Osteocyte (in vitro differentiated cells): ENCODE measurements around the gene IQSEC1. TPM values are rescaled to one million over a fixed set of nuclear protein-coding genes. Genes with fewer than 3 reads are reported as not detected.

Experiments used
- DNase-seq: peaks from one replicate; pipeline ENCODE4 v3.0.0; 2021; ENCODE audit warnings: mixed read lengths; ENCODE audit not compliant: unreplicated experiment; ENCODE audit errors: extremely low spot score
- H3K27ac Mint-ChIP-seq: one replicate; pipeline ENCODE4 v1.8.0; 2021; ENCODE audit warnings: mild to moderate bottlenecking, mixed read lengths; ENCODE audit not compliant: unreplicated experiment
- H3K27me3 Mint-ChIP-seq: one replicate; pipeline ENCODE4 v1.8.0; 2021; ENCODE audit warnings: mixed read lengths; ENCODE audit not compliant: unreplicated experiment
- H3K36me3 Mint-ChIP-seq: one replicate; pipeline ENCODE4 v1.8.0; 2021; ENCODE audit warnings: mixed read lengths; ENCODE audit not compliant: unreplicated experiment
- H3K4me1 Mint-ChIP-seq: one replicate; pipeline ENCODE4 v1.8.0; 2021; ENCODE audit warnings: mixed read lengths; ENCODE audit not compliant: unreplicated experiment
- H3K4me3 Mint-ChIP-seq: one replicate; pipeline ENCODE4 v1.8.0; 2021; ENCODE audit warnings: mild to moderate bottlenecking, moderate library complexity, mixed read lengths; ENCODE audit not compliant: unreplicated experiment
- H3K9me3 Mint-ChIP-seq: one replicate; pipeline ENCODE4 v1.8.0; 2021; ENCODE audit warnings: mixed read lengths; ENCODE audit not compliant: unreplicated experiment
- total RNA-seq: library from RNA; stranded (reverse); gene quantifications from 2 replicates; pipeline ENCODE4 v1.2.1, GENCODE V29; 2021
- TF ChIP-seq, protein P1 (sequence below): fragments of 200-600 bp; sonication (generic); IDR thresholded peaks from 2 replicates; pipeline ENCODE4 v1.5.0; 2021; ENCODE audit warnings: antibody characterized with exemption, mild to moderate bottlenecking, moderate library complexity

The IQSEC1 gene
- total RNA-seq, 1 donor from 2014 or later: 37.9 TPM

GRCh38 chr3:13106308-13107001 is 33.2 kb upstream of the IQSEC1 start:
- DNase-seq: no peak
- Mint-ChIP-seq H3K27ac (no peak overlapping the region), H3K27me3 (peaks cover 8% of the 10 kb centered on the region), H3K9me3 (no peaks in the 10 kb centered on the region), H3K4me3 (no peak overlapping the region), H3K36me3 (no peaks in the 10 kb centered on the region), H3K4me1 (peaks cover 3% of the 10 kb centered on the region)
- TF ChIP-seq, protein P1, sequence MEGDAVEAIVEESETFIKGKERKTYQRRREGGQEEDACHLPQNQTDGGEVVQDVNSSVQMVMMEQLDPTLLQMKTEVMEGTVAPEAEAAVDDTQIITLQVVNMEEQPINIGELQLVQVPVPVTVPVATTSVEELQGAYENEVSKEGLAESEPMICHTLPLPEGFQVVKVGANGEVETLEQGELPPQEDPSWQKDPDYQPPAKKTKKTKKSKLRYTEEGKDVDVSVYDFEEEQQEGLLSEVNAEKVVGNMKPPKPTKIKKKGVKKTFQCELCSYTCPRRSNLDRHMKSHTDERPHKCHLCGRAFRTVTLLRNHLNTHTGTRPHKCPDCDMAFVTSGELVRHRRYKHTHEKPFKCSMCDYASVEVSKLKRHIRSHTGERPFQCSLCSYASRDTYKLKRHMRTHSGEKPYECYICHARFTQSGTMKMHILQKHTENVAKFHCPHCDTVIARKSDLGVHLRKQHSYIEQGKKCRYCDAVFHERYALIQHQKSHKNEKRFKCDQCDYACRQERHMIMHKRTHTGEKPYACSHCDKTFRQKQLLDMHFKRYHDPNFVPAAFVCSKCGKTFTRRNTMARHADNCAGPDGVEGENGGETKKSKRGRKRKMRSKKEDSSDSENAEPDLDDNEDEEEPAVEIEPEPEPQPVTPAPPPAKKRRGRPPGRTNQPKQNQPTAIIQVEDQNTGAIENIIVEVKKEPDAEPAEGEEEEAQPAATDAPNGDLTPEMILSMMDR: no peak

DNA sequence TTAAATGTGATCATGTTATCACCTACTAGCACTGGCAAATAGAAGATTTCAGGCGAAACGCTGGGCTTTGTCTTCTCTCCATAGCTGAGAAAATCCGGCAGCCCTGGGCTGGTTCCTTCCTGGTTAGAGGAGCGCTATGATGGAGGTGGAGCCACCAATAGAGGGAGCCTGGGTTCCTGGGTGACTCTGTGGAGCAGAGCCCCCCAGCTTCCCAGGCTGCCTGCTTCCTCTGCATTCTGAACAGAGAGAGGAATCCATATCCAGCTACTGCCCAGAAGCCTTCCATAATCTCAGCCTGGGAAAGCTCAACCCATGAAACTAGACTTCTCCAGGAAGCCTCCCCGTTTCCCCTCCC is 32.6 kb upstream of the IQSEC1 start:
- DNase-seq: no peak
- H3K4me1 Mint-ChIP-seq: peaks cover 3% of the 10 kb centered on the region
- no peak overlapping the region for H3K27ac Mint-ChIP-seq

DNA sequence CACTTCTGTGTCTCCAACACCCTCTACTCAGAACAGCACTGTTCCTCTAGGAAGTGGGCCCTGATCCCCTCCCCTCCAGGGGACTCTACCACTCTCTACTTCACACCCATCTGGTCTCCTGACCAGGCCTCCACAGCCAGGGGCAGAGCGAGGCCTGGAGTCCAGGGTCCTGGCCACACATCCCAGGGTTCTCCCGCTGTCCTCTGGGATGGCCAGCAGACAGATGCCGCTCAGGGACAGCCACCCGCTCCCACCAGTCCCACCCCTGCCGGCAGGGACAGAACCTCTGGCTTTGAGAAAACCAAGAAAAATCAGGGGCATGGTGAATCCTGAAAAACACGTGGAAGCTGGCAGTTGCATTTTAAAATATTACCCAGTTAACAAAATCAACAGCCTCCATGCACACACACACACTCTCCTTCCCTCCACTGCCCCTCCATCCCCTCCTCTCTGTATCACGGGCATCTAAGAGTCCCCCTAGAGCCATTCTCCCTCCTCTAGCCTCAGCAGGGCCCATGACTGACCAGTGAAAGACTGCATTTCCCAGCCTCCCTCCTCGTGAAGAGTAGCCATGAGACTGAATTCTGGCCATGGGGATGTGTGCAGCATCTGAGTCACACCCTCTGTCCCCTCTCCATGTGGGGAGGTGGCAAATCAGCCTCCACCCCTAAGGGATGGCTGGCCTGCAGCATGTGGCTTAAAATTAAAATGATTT is 32.1 kb upstream of the IQSEC1 start:
- TF ChIP-seq, protein P1: no peak
- H3K9me3 Mint-ChIP-seq: no peaks in the 10 kb centered on the region
- no peaks in the 10 kb centered on the region for H3K4me1 Mint-ChIP-seq
- peaks cover 10% of the 10 kb centered on the region for H3K27me3 Mint-ChIP-seq
- no peaks in the 10 kb centered on the region for H3K36me3 Mint-ChIP-seq
- DNase-seq: no peak
- no peak overlapping the region for H3K27ac Mint-ChIP-seq
- no peak overlapping the region for H3K4me3 Mint-ChIP-seq

More for the DNA sequence above, 32.6 kb upstream of the IQSEC1 start:
- TF ChIP-seq, protein P1: no peak
- Mint-ChIP-seq H3K36me3 (no peaks in the 10 kb centered on the region), H3K9me3 (no peaks in the 10 kb centered on the region), H3K4me3 (no peak overlapping the region), H3K27me3 (peaks cover 6% of the 10 kb centered on the region)

DNA sequence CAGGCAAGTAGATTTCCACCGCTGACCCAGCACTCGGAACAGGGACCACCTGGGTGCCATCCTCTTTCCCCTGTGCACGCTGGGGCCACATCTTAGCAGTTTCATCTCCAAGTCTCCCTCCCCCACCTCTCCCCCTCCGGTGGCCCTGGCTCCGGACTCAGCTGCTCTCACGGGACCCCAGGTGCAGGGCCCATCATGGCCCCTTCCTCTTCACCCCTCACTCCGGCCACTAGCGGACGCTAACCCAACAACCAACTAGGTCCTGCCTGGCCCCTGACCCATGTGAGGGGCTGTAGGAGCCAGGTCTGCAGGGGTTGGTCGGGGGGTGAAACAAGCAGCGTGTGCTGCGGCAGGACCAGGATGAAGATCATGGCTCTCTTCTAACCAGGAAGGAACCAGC is 31.3 kb upstream of the IQSEC1 start:
- Mint-ChIP-seq H3K9me3 (no peaks in the 10 kb centered on the region), H3K4me1 (no peaks in the 10 kb centered on the region), H3K36me3 (no peaks in the 10 kb centered on the region), H3K27ac (no peak overlapping the region), H3K4me3 (no peak overlapping the region), H3K27me3 (peaks cover 10% of the 10 kb centered on the region)
- DNase-seq: no peak
- TF ChIP-seq, protein P1: no peak

DNA sequence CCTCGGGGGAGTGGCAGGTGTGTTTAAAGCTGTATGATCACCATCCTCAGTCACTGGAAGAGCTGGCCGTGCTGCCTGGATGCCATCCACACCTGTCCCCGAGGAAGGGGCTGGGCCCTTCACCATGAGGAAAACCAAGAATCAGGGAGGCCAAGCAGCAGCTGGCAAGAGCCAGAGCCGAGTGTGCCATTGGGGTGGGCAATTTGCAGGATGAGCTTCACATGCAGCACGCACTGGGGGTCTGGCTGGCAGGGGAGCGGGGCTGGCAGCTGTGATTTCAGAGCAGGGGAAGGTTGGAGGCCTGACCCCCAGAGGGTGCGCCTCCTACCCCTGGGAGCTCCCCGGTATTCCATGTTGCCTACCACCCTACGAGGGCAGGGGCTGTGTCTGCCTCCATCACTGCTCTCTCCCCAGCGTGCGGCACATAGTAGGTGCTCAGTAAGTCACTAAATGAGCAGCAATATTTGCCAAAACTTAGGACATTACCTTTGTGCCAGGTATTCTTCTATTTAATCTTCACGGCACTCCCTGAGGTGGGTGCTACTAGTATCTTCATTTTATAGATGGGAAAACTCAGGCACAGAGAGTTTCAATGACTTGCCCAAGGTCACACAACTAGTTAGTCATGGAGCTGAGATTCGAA is 30.3 kb upstream of the IQSEC1 start:
- no peaks in the 10 kb centered on the region for H3K9me3 Mint-ChIP-seq
- H3K27ac Mint-ChIP-seq: no peak overlapping the region
- DNase-seq: no peak
- no peak overlapping the region for H3K4me3 Mint-ChIP-seq
- H3K4me1 Mint-ChIP-seq: no peaks in the 10 kb centered on the region
- H3K36me3 Mint-ChIP-seq: no peaks in the 10 kb centered on the region
- TF ChIP-seq, protein P1: no peak
- H3K27me3 Mint-ChIP-seq: peaks cover 10% of the 10 kb centered on the region
